Tibial nerve (tissue), 4 donors: ENCODE results near the gene TMEM198.

Experiments
- CTCF ChIP-seq, 5 experiments: fragments of 200-600 bp in 3 of 5; fragments of 450-650 bp in 2 of 5; sonication (generic) in 3 of 5; IDR thresholded peaks; one replicate each; pipeline ENCODE4 v1.5.1; 2016 to 2019; ENCODE audit warnings: antibody characterized with exemption in 5 of 5, mild to moderate bottlenecking in 3 of 5, moderate library complexity in 2 of 5
- EP300 ChIP-seq, 2 donors: sonication (generic); formaldehyde crosslinking; IDR thresholded peaks; one replicate each; pipeline ENCODE4 v1.6.1; 2017; ENCODE audit warnings: antibody characterized with exemption in 2 of 2, mild to moderate bottlenecking in 1 of 2
- POLR2A ChIP-seq, 2 donors: fragments of 450-650 bp; IDR thresholded peaks; one replicate each; pipeline ENCODE4 v1.6.1; 2017; ENCODE audit warnings: antibody characterized with exemption in 2 of 2, mild to moderate bottlenecking in 2 of 2, moderate library complexity in 2 of 2

GRCh38 chr2:219570194-219570923, 26.5 kb downstream of the TMEM198 start:
- TF ChIP-seq EP300 (IDR thresholded peaks at IDR 0.05) (peak in 1 of 2 donors; percentile 33), CTCF (IDR thresholded peaks at IDR 0.05) (peak in 1 of 5 experiments; percentile 19), POLR2A (IDR thresholded peaks at IDR 0.05) (no peak)
